Peyer's patch (tissue), 4 donors: Measurements from ENCODE around the gene TFEC. TPM values are rescaled to one million over a fixed set of nuclear protein-coding genes. Genes with fewer than 3 reads are reported as not detected.

ENCODE experiments used
- DNase-seq, 3 donors: peaks; one replicate each; pipeline ENCODE4 v3.0.0-alpha.2; 2017 to 2019
- H3K27ac ChIP-seq, 4 donors: fragments of 200-600 bp; sonication (generic); one replicate each; pipeline ENCODE4 v1.5.1; 2016 to 2019
- H3K27me3 ChIP-seq, 2 donors: fragments of 200-600 bp; sonication (generic); one replicate each; pipeline ENCODE4 v1.5.1; 2019
- H3K36me3 ChIP-seq, 3 donors: fragments of 200-600 bp; sonication (generic); one replicate each; pipeline ENCODE4 v1.5.1; 2016 to 2019
- H3K4me1 ChIP-seq, 4 donors: fragments of 200-600 bp; sonication (generic); one replicate each; pipeline ENCODE4 v1.5.1; 2016 to 2019
- H3K4me3 ChIP-seq, 4 donors: fragments of 200-600 bp; sonication (generic); 1 replicate in 3 of 4; 2 replicates in 1 of 4; pipeline ENCODE4 v1.5.1; 2016 to 2019; ENCODE audit warnings: mild to moderate bottlenecking in 1 of 4
- H3K9me3 ChIP-seq, 4 donors: fragments of 200-600 bp; sonication (generic); one replicate each; pipeline ENCODE4 v1.5.1; 2016 to 2019; ENCODE audit warnings: mild to moderate bottlenecking in 1 of 4
- CTCF ChIP-seq, 6 experiments: fragments of 450-650 bp in 4 of 6; fragments of 200-600 bp in 2 of 6; sonication (generic) in 1 of 6; IDR thresholded peaks; one replicate each; pipeline ENCODE4 v1.5.1; 2017 to 2019; ENCODE audit warnings: antibody characterized with exemption in 6 of 6, mild to moderate bottlenecking in 3 of 6, moderate library complexity in 1 of 6
- POLR2A ChIP-seq, 2 donors: fragments of 450-650 bp; IDR thresholded peaks; one replicate each; pipeline ENCODE4 v1.5.1; 2017; ENCODE audit warnings: antibody characterized with exemption in 2 of 2, mild to moderate bottlenecking in 2 of 2, moderate library complexity in 2 of 2
- total RNA-seq, 4 donors: library from RNA; depleted of rRNA; stranded (reverse); fragments of >200 nt; gene quantifications; one replicate each; pipeline ENCODE4 v1.1.0, GENCODE V29; 2016

TFEC gene
- total RNA-seq, 4 donors from 2014 or later, result 13.5 to 99.9 (median 20.1) TPM

GRCh38 chr7:115971506-115971905 is 59.1 kb downstream of the TFEC start:
- Histone ChIP-seq H3K36me3 (no peaks in the 10 kb centered on the region), H3K27me3 (no peaks in the 10 kb centered on the region), H3K4me3 (no peak overlapping the region), H3K4me1 (no peaks in the 10 kb centered on the region), H3K9me3 (no peaks in the 10 kb centered on the region), H3K27ac (no peak overlapping the region)
- TF ChIP-seq CTCF (IDR thresholded peaks at IDR 0.05) (no peak), POLR2A (IDR thresholded peaks at IDR 0.05) (no peak)
- DNase-seq, result no peak

GRCh38 chr7:115968596-115968995 is 62.0 kb downstream of the TFEC start:
- H3K27ac ChIP-seq, result peak overlapping the region in 2 of 4 donors; percentile 1 to 13

GRCh38 chr7:115968171-115968570 is 62.4 kb downstream of the TFEC start:
- Histone ChIP-seq H3K27ac (peak overlapping the region in 2 of 4 donors; percentile 1 to 13), H3K4me1 (no peaks in the 10 kb centered on the region), H3K4me3 (peak overlapping the region in 2 of 4 donors; percentile 9 to 33), H3K36me3 (no peaks in the 10 kb centered on the region), H3K27me3 (no peaks in the 10 kb centered on the region), H3K9me3 (no peaks in the 10 kb centered on the region)
- no peak for DNase-seq
- TF ChIP-seq CTCF (IDR thresholded peaks at IDR 0.05) (no peak), POLR2A (IDR thresholded peaks at IDR 0.05) (no peak)

More at GRCh38 chr7:115968596-115968995, 62.0 kb downstream of the TFEC start:
- Histone ChIP-seq H3K4me1 (no peaks in the 10 kb centered on the region), H3K9me3 (no peaks in the 10 kb centered on the region), H3K27me3 (no peaks in the 10 kb centered on the region), H3K4me3 (no peak overlapping the region), H3K36me3 (no peaks in the 10 kb centered on the region)
- TF ChIP-seq CTCF (IDR thresholded peaks at IDR 0.05), result no peak
- no peak for TF ChIP-seq POLR2A (IDR thresholded peaks at IDR 0.05)
- DNase-seq, result no peak

GRCh38 chr7:115965796-115966475 is 64.6 kb downstream of the TFEC start:
- no peaks in the 10 kb centered on the region for H3K27me3 ChIP-seq
- no peaks in the 10 kb centered on the region for H3K9me3 ChIP-seq
- no peaks in the 10 kb centered on the region for H3K4me1 ChIP-seq
- TF ChIP-seq POLR2A (IDR thresholded peaks at IDR 0.05) (no peak), CTCF (IDR thresholded peaks at IDR 0.05) (no peak)
- H3K36me3 ChIP-seq, result no peaks in the 10 kb centered on the region
- DNase-seq, result no peak
- no peak overlapping the region for H3K27ac ChIP-seq
- H3K4me3 ChIP-seq, result no peak overlapping the region

GRCh38 chr7:115965236-115965635 is 65.3 kb downstream of the TFEC start:
- Histone ChIP-seq H3K27me3 (no peaks in the 10 kb centered on the region), H3K27ac (no peak overlapping the region), H3K4me1 (no peaks in the 10 kb centered on the region), H3K9me3 (no peaks in the 10 kb centered on the region), H3K36me3 (no peaks in the 10 kb centered on the region), H3K4me3 (no peak overlapping the region)
- no peak for DNase-seq
- no peak for TF ChIP-seq POLR2A (IDR thresholded peaks at IDR 0.05)
- no peak for TF ChIP-seq CTCF (IDR thresholded peaks at IDR 0.05)
